ENCODE results near the gene TSSK6.

TSSK6 gene

GRCh38 chr19:19514881-19515641 lies at the start of gene TSSK6:
Gene TSSK6 (minus strand): TSS chr19:19515548. CDS start chr19:19515427, 121 bp downstream.
- DNase-seq: no peak

GRCh38 chr19:19563348-19563848 lies 48.0 kb upstream of the TSSK6 start:
- DNase-seq: no peak

GRCh38 chr19:19562665-19563347 lies 47.5 kb upstream of the TSSK6 start:
- no peak for DNase-seq

GRCh38 chr19:19561946-19562664 lies 46.8 kb upstream of the TSSK6 start:
- DNase-seq: no peak

- no peak for DNase-seq
Measured at GRCh38 chr19:19559931-19560330, 44.6 kb upstream of the TSSK6 start.

GRCh38 chr19:19558636-19559035 lies 43.3 kb upstream of the TSSK6 start:
- DNase-seq: no peak

- no peak for DNase-seq
Measured at GRCh38 chr19:19558055-19558454, 42.7 kb upstream of the TSSK6 start.

- no peak for DNase-seq
Measured at GRCh38 chr19:19554074-19555023, 39.0 kb upstream of the TSSK6 start.

GRCh38 chr19:19553670-19554069 lies 38.3 kb upstream of the TSSK6 start:
- DNase-seq: no peak

- no peak for DNase-seq
Measured at GRCh38 chr19:19552798-19553197, 37.5 kb upstream of the TSSK6 start.

GRCh38 chr19:19551853-19552192 lies 36.5 kb upstream of the TSSK6 start:
- no peak for DNase-seq

GRCh38 chr19:19550972-19551852 lies 35.9 kb upstream of the TSSK6 start:
- DNase-seq: no peak

- no peak for DNase-seq
Measured at GRCh38 chr19:19550485-19550929, 35.2 kb upstream of the TSSK6 start.

GRCh38 chr19:19549804-19550464 lies 34.6 kb upstream of the TSSK6 start:
- no peak for DNase-seq

- DNase-seq: no peak
Measured at GRCh38 chr19:19548915-19549759, 33.8 kb upstream of the TSSK6 start.

- DNase-seq: no peak
Measured at GRCh38 chr19:19547674-19548336, 32.5 kb upstream of the TSSK6 start.

- DNase-seq: no peak
Measured at GRCh38 chr19:19546751-19547162, 31.4 kb upstream of the TSSK6 start.

- no peak for DNase-seq
Measured at GRCh38 chr19:19545707-19546106, 30.4 kb upstream of the TSSK6 start.

- no peak for DNase-seq
Measured at GRCh38 chr19:19544954-19545591, 29.7 kb upstream of the TSSK6 start.
